ENCODE measurements around the gene BANP.
A peak's percentile ranks its signal among the peaks of the same experiment; 100 is the strongest.
"Not testable (repeated sequence)": the region's sequence is repeated elsewhere in the genome, so short reads cannot be mapped to it uniquely, and the experiment has no call there.

BANP gene

DNA sequence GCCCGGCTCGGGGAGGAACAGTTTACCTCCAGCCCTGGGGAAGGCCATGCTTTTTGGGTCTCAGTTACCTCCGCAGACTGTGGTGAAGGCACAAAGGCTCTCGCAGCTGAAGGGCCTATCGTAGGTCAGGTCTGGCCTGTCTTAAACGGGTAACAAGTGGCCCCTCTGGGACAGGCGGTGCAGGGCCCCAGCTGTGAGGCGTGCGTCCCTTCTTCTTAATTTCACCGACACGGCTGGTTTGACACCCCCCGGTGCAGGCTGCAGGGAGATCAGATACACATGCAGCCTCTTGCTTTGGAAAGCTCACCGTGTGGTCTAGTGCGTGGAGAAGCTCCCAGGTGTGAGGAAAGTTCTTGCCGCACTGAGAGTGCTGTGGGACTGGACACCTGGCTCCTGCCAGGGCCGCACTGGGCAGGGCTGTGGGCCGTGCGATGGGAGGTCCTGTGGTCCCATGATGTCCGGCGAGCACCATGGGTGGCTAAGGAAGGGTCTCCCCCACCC lies 162.4 kb downstream of the BANP start:
- Mint-ChIP-seq H3K9me3 (no peaks in the 10 kb centered on the region), H3K4me3 (no peak overlapping the region), H3K36me3 (ENCODE audit: low read depth) (no peaks in the 10 kb centered on the region), H3K27me3 (ENCODE audit: low read depth) (peaks cover 41% of the 10 kb centered on the region), H3K27ac (no peak overlapping the region), H3K4me1 (peaks cover 26% of the 10 kb centered on the region)
- TF ChIP-seq, protein P1, sequence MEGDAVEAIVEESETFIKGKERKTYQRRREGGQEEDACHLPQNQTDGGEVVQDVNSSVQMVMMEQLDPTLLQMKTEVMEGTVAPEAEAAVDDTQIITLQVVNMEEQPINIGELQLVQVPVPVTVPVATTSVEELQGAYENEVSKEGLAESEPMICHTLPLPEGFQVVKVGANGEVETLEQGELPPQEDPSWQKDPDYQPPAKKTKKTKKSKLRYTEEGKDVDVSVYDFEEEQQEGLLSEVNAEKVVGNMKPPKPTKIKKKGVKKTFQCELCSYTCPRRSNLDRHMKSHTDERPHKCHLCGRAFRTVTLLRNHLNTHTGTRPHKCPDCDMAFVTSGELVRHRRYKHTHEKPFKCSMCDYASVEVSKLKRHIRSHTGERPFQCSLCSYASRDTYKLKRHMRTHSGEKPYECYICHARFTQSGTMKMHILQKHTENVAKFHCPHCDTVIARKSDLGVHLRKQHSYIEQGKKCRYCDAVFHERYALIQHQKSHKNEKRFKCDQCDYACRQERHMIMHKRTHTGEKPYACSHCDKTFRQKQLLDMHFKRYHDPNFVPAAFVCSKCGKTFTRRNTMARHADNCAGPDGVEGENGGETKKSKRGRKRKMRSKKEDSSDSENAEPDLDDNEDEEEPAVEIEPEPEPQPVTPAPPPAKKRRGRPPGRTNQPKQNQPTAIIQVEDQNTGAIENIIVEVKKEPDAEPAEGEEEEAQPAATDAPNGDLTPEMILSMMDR (IDR thresholded peaks at IDR 0.05; ENCODE audit: unreplicated experiment in 3 of 3) = no peak

DNA sequence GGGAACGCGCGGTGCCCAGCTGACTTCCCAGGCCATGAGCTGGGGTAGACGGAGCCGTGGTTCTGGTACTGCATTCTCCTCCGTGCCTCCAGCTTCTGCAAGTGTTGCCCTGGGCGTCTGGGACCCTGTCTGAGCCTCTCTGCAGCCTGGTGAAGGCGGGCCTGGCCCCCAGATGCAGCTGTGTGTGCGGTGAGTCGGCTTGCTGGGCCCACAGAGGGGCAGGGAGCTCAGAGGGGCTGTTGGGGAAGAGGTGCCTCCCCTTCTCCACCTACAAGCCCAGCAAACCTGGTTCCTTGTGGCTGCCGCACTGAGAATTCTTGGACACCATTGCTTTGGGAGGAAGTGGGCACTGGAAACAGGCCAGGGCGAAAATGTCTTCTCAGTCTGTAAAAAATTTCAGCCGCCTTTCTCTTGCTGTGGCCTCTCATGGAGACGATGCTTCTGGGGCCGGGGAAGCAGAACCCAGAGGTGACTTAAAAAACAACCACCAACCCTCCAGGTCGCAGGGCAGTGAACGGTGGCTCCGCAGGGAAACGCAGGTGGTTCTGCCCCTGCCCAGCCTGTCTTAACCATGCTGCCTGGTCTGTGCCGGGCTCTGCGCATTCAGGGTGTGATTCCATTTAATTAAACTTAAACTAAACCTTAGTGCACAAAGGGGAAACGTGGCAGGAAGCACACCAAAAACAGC lies 163.5 kb downstream of the BANP start:
- H3K27ac Mint-ChIP-seq; H3K9me3 Mint-ChIP-seq; H3K36me3 Mint-ChIP-seq (ENCODE audit: low read depth); H3K4me3 Mint-ChIP-seq: not testable (repeated sequence)
- Mint-ChIP-seq H3K4me1 (peaks cover 36% of the 10 kb centered on the region), H3K27me3 (ENCODE audit: low read depth) (peaks cover 44% of the 10 kb centered on the region)

DNA sequence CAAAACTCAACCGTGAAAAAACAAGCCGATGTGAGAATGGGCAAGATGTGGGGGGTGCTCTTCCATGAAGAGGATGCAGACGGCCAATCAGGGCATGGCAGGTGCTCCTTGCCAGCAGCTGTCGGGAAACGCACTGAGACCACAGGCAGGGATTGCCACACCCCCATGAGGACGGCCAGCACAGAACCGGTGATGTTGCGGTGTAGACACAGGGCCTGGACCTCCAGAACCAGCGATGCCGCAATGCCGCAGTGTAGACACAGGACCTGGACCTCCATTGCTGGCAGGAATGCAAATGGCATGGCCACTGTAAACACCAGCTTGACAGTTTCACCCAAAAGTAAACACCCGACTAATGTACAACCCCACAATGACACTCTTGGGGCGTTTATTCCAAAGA lies 164.9 kb downstream of the BANP start:
- TF ChIP-seq, protein P1 (IDR thresholded peaks at IDR 0.05; ENCODE audit: unreplicated experiment in 3 of 3) = no peak
- peaks cover 36% of the 10 kb centered on the region for H3K27me3 Mint-ChIP-seq (ENCODE audit: low read depth)
- no peaks in the 10 kb centered on the region for H3K9me3 Mint-ChIP-seq
- no peak overlapping the region for H3K4me3 Mint-ChIP-seq
- peaks cover 31% of the 10 kb centered on the region for H3K4me1 Mint-ChIP-seq
- H3K27ac Mint-ChIP-seq = no peak overlapping the region
- no peaks in the 10 kb centered on the region for H3K36me3 Mint-ChIP-seq (ENCODE audit: low read depth)

DNA sequence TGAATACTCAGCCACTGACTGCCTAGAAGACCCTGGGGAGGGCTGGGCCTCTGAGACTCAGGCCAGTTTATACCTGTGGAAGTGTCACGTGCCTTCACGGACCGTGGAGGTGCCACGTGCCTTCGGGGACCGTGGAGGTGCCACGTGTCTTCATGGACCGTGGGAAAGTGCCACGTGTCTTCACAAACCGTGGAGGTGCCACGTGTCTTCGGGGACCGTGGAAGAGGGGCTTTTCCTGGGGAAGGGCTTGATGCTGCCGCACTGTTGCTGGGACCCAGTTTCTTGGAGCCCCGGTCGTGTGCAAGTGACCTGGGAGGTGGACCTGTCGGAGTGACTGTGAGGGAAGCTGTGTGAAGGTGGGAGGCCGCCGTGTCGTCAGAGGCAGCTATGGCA lies 166.2 kb downstream of the BANP start:
- H3K27me3 Mint-ChIP-seq (ENCODE audit: low read depth) = peaks cover 31% of the 10 kb centered on the region
- no peaks in the 10 kb centered on the region for H3K36me3 Mint-ChIP-seq (ENCODE audit: low read depth)
- H3K4me1 Mint-ChIP-seq = peaks cover 35% of the 10 kb centered on the region
- no peak overlapping the region for H3K4me3 Mint-ChIP-seq
- H3K27ac Mint-ChIP-seq = no peak overlapping the region
- H3K9me3 Mint-ChIP-seq = no peaks in the 10 kb centered on the region
- TF ChIP-seq, protein P1 (IDR thresholded peaks at IDR 0.05; ENCODE audit: unreplicated experiment in 3 of 3) = no peak

DNA sequence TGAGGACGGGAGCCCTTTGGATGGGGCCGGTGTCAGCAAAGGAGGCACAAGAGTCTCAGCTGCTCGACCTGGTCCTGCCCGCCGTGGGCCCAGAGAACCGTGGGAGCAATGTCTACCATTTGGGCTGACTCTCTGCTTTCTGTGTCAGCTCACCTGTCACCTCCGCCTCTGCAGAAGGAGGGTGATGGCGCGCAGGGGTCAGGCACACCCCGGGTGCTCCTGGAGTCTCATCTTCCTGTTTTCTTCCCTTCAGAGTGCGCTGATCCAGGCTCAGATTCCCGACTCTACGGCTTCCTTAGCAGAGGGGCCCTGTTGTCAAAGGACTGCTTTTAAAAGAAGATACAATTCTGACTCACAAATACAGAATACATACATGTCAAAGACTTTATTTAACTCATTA lies 167.1 kb downstream of the BANP start:
- H3K27me3 Mint-ChIP-seq (ENCODE audit: low read depth) = peaks cover 31% of the 10 kb centered on the region
- peaks cover 35% of the 10 kb centered on the region for H3K4me1 Mint-ChIP-seq
- no peaks in the 10 kb centered on the region for H3K9me3 Mint-ChIP-seq
- peak overlapping the region; percentile 21 to 85 (median 33) for H3K27ac Mint-ChIP-seq
- H3K4me3 Mint-ChIP-seq = no peak overlapping the region
- TF ChIP-seq, protein P1 (IDR thresholded peaks at IDR 0.05; ENCODE audit: unreplicated experiment in 3 of 3) = no peak
- H3K36me3 Mint-ChIP-seq (ENCODE audit: low read depth) = no peaks in the 10 kb centered on the region

DNA sequence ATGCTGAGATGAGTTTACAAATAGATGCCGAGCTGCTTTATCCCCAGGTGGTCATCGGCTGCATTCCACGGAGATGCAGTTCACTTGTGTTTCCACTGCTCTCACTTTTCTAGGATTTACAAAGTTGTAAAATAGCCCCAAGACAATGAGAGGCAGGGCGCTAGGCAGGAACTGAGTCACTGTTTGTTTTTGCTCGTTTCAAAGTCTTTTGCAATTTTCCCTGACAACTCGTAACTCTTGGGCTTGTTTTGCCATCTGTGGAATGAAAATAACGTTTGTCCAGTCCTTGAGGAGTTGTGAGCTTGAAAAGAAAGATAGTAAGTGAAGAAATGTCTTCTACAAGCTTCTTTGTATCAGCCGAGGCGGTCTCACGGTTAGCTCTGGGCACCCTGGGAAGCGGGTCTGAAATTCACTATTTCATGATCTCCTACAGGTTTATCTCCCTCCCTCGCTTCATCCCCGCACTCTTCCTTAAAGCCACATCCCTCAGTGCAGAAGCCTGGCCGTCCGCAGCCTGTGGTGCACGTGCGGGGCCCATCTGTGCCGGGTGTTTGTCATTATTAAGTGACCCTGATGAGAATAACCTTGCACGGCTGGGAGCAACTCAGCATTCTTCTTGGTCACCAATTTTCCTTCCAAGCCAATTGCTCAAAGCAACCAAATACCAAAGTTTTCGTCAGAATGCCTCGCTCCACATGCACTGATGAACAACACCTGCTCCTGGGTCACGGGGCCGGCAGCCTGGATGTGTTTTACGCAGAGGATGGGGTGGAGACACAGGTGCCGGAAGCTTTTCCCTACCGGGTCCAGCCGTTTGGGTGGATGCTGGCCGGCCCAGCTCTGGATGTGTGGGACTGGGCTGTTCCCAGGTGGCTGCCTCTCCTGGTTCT lies 167.9 kb downstream of the BANP start:
- peak overlapping the region in 1 of 3 experiments; percentile 29 for H3K4me3 Mint-ChIP-seq
- H3K27me3 Mint-ChIP-seq (ENCODE audit: low read depth) = peaks cover 31% of the 10 kb centered on the region
- peak overlapping the region; percentile 33 to 85 (median 38) for H3K27ac Mint-ChIP-seq
- H3K9me3 Mint-ChIP-seq; H3K36me3 Mint-ChIP-seq (ENCODE audit: low read depth): not testable (repeated sequence)
- H3K4me1 Mint-ChIP-seq = peaks cover 35% of the 10 kb centered on the region

DNA sequence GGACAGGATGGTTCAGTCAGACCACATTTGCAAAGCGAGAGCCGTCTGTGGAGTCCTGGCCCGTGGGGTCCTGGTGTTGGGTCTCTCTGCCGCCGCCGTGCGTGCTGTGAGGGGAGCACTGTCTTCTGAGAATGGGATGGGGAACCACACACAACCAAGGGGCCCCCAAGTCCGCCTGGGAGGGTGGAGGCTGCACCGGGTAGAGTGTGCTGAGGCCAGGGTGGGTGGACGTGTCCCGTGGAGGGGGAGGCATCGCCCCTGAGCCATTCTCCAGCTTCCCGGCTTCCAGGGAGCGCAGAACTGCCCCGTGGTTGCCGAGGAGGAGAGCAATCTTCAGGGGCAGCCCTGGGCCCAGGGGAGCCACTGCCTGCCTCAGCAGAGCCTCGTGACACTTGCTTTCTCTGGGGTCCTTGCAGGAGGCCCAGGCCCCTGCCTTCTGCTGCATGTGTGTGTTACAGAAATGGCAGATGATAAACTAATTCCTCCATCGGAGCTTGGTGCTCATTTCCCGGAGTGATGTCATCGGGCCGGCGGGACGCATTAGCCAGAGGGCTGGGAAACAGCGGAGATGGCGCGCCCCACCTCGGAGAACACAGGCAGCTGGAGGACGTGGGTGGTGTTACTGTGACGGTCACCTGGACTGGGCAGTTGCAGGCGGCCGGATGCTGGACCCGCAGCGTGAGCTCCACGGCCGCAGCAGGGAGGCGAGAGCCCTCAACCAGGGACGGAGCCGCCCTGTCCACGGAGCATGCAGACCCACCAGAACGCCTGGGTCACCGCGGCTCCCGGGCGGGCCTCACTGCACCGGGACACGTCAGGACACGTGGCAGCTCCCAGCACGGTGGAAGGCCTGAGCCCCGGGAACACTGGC lies 168.9 kb downstream of the BANP start:
- H3K27ac Mint-ChIP-seq; H3K36me3 Mint-ChIP-seq (ENCODE audit: low read depth); H3K9me3 Mint-ChIP-seq; H3K4me3 Mint-ChIP-seq: not testable (repeated sequence)
- Mint-ChIP-seq H3K27me3 (ENCODE audit: low read depth) (peaks cover 31% of the 10 kb centered on the region), H3K4me1 (peaks cover 35% of the 10 kb centered on the region)

Data from nephron (organoid).